Measurements from ENCODE around the gene EFHC1. TPM values are rescaled to one million over a fixed set of nuclear protein-coding genes. Genes with fewer than 3 reads are reported as not detected.

EFHC1 gene
- total and polyA plus RNA-seq, 4 donors = 3.3 to 11.3 (median 6.9) TPM

GRCh38 chr6:52503851-52504781, 84.0 kb downstream of the EFHC1 start:
- Histone ChIP-seq H3K9ac (ENCODE audit: low read depth in 1 of 2, low read length in 2 of 2) (no peak overlapping the region), H3K36me3 (ENCODE audit: control insufficient read depth in 4 of 4, insufficient read depth in 3 of 4, low read depth in 1 of 4, low read length in 3 of 4) (peaks cover 21 to 29% (median 24%) of the 10 kb centered on the region in 4 donors)
- 57% methylated on average over 24 of the region's 24 CpGs for WGBS

GRCh38 chr6:52504782-52505136, 84.6 kb downstream of the EFHC1 start:
- H3K36me3 ChIP-seq (ENCODE audit: control insufficient read depth in 4 of 4, insufficient read depth in 3 of 4, low read depth in 1 of 4, low read length in 3 of 4) = peaks cover 21 to 34% (median 28%) of the 10 kb centered on the region in 4 donors
- no peak overlapping the region for H3K4me3 ChIP-seq (ENCODE audit: low read depth in 1 of 3, low read length in 3 of 3)

More at GRCh38 chr6:52503851-52504781, 84.0 kb downstream of the EFHC1 start:
- peak; percentile 50 for TF ChIP-seq RXRA (IDR thresholded peaks at IDR 0.05)
- TF ChIP-seq SP1 (IDR thresholded peaks at IDR 0.05) = peak; percentile 32
- peak; percentile 21 for TF ChIP-seq NR2F2 (IDR thresholded peaks at IDR 0.05)
- TF ChIP-seq JUND (IDR thresholded peaks at IDR 0.05) = no peak
- peak in 1 of 2 donors; percentile 12 for TF ChIP-seq RAD21 (IDR thresholded peaks at IDR 0.05)
- no peak for TF ChIP-seq MAX (IDR thresholded peaks at IDR 0.05)
- no peak for TF ChIP-seq TAF1 (conservative IDR thresholded peaks at IDR 0.05)
- Histone ChIP-seq H3K27ac (ENCODE audit: low read depth in 1 of 2, low read length in 2 of 2) (peak overlapping the region in 1 of 2 donors; percentile 16), H3K27me3 (ENCODE audit: control insufficient read depth in 4 of 4, insufficient read depth in 4 of 4, low read length in 3 of 4) (no peaks in the 10 kb centered on the region), H3K9me3 (ENCODE audit: control insufficient read depth in 4 of 4, low read length in 3 of 4) (no peaks in the 10 kb centered on the region), H3K4me1 (ENCODE audit: control insufficient read depth in 4 of 4, insufficient read depth in 4 of 4, low read length in 3 of 4) (no peaks in the 10 kb centered on the region), H3K4me3 (ENCODE audit: low read depth in 1 of 3, low read length in 3 of 3) (no peak overlapping the region)
- DNase-seq (ENCODE audit: low spot score) = peak; percentile 85

More at GRCh38 chr6:52504782-52505136, 84.6 kb downstream of the EFHC1 start:
- no peak overlapping the region for H3K9ac ChIP-seq (ENCODE audit: low read depth in 1 of 2, low read length in 2 of 2)
- H3K9me3 ChIP-seq (ENCODE audit: control insufficient read depth in 4 of 4, low read length in 3 of 4) = no peaks in the 10 kb centered on the region
- DNase-seq (ENCODE audit: low spot score) = no peak
- no peaks in the 10 kb centered on the region for H3K27me3 ChIP-seq (ENCODE audit: control insufficient read depth in 4 of 4, insufficient read depth in 4 of 4, low read length in 3 of 4)
- TF ChIP-seq HNF4G (IDR thresholded peaks at IDR 0.05) (no peak), RXRA (IDR thresholded peaks at IDR 0.05) (no peak), RAD21 (IDR thresholded peaks at IDR 0.05) (no peak), ZBTB33 (IDR thresholded peaks at IDR 0.05) (no peak), MAX (IDR thresholded peaks at IDR 0.05) (no peak), GABPA (IDR thresholded peaks at IDR 0.05 in 1 of 2, conservative IDR thresholded peaks at IDR 0.05 in 1 of 2) (no peak), EGR1 (IDR thresholded peaks at IDR 0.05; ENCODE audit: low read depth in 2 of 2) (no peak), YY1 (IDR thresholded peaks at IDR 0.05) (no peak), REST (IDR thresholded peaks at IDR 0.05) (no peak), CTCF (IDR thresholded peaks at IDR 0.05; ENCODE audit: low read depth, low read length, missing input control) (no peak), SP1 (IDR thresholded peaks at IDR 0.05) (no peak)
- no peaks in the 10 kb centered on the region for H3K4me1 ChIP-seq (ENCODE audit: control insufficient read depth in 4 of 4, insufficient read depth in 4 of 4, low read length in 3 of 4)
- 77% methylated on average over 10 of the region's 10 CpGs for WGBS
- H3K27ac ChIP-seq (ENCODE audit: low read depth in 1 of 2, low read length in 2 of 2) = peak overlapping the region in 1 of 2 donors; percentile 16
